GM13977 (cell line): ENCODE measurements around the gene APELA.
"Not testable (repeated sequence)": the region's sequence is repeated elsewhere in the genome, so short reads cannot be mapped to it uniquely, and the experiment has no call there.

Experiments used
- DNase-seq: peaks from one replicate; pipeline ENCODE4 v3.0.0; 2012; ENCODE audit warnings: low spot score
- in situ Hi-C: fragments of 300-500 bp; cut with MboI; formaldehyde crosslinking; loops from one replicate; pipeline ENCODE4 v1.12.0; 2022; ENCODE audit warnings: low sequenced_read_pairs, low pct_unique_long_range_greater_than_20kb, mixed read lengths, inconsistent platforms; ENCODE audit not compliant: unreplicated experiment
- TF ChIP-seq, protein P1 (sequence below): IDR thresholded peaks from 2 replicates; pipeline ENCODE4 v1.5.1; 2012; ENCODE audit warnings: mild to moderate bottlenecking, control low read depth; ENCODE audit not compliant: insufficient read depth; ENCODE audit errors: extremely low read depth, missing control alignments

The APELA gene

DNA sequence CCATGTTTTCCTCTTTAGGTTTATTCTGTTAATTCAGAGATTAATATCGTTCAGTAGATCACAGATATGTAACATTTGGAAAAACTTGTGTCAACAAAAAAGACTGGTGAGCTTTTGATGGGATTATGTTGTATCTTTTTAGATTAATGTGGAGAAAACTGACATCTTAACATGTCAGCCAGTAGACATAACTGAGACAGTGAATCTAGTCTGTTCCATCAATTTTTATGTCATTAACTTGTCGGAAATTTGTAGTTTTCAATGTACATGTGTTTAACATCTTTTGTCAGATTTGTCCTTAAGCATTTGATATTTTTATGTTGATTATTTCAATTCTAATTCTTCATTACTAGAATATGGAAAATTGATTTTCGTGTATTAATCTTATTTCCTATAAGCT lies 42.0 kb downstream of the APELA start:
- DNase-seq = no peak
- in situ Hi-C loops = no loop called here
- TF ChIP-seq, protein P1, sequence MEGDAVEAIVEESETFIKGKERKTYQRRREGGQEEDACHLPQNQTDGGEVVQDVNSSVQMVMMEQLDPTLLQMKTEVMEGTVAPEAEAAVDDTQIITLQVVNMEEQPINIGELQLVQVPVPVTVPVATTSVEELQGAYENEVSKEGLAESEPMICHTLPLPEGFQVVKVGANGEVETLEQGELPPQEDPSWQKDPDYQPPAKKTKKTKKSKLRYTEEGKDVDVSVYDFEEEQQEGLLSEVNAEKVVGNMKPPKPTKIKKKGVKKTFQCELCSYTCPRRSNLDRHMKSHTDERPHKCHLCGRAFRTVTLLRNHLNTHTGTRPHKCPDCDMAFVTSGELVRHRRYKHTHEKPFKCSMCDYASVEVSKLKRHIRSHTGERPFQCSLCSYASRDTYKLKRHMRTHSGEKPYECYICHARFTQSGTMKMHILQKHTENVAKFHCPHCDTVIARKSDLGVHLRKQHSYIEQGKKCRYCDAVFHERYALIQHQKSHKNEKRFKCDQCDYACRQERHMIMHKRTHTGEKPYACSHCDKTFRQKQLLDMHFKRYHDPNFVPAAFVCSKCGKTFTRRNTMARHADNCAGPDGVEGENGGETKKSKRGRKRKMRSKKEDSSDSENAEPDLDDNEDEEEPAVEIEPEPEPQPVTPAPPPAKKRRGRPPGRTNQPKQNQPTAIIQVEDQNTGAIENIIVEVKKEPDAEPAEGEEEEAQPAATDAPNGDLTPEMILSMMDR = no peak

GRCh38 chr4:164924670-164925238 lies 47.8 kb downstream of the APELA start:
- DNase-seq = no peak
- TF ChIP-seq, protein P1 = no peak
- in situ Hi-C loops = no loop called here

- no peak for DNase-seq
- in situ Hi-C loops = no loop called here
- TF ChIP-seq, protein P1 = no peak
These were observed 49.3 kb downstream of the APELA start for GRCh38 chr4:164926301-164926700.

DNA sequence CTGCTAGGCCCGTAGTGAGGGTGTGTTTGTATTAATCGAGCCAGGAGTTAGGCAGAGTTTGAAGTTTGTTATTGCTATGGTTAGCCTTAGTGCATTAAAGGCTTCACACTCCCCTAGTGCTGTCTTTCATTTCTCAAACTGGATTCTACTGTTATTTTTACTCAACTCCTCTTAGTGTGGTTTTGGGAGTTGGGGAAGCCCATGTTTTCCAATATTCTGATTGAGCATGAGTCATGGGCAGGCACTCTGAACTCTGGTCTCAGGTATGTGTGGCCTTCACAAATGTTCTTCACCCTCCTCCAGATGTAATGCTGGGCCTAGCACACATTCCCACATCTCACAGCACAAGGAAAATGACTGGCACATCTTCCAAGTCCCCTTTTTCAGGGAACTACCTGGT lies 50.1 kb downstream of the APELA start:
- in situ Hi-C loops = not testable (repeated sequence)

DNA sequence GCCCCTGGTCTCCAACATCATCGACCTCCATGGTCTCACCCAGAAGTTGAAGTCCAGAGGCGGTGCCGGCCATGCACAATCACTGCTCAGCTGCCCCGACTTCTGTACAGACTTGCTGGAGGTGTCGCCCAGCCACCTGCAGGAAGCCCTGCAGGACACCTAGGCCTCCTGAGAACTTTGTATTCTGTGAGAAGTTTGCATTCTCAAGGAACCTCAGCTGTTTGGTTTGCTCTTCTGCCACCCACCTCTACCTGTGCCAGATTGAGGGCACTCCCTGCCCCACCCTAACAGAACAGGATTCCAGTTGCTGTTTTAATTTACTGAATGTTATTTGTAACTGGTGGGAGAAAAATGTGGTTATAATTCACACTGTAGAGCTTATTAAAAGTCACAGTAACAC lies 53.7 kb downstream of the APELA start:
- in situ Hi-C loops = no loop called here
- no peak for DNase-seq
- TF ChIP-seq, protein P1 = no peak

More for the DNA sequence above, 50.1 kb downstream of the APELA start:
- not testable (repeated sequence) for DNase-seq

- in situ Hi-C loops = no loop called here
- TF ChIP-seq, protein P1 = no peak
- DNase-seq = no peak
These were observed 54.8 kb downstream of the APELA start for GRCh38 chr4:164931551-164932324.

- in situ Hi-C loops = no loop called here
- no peak for DNase-seq
- TF ChIP-seq, protein P1 = no peak
These were observed 56.3 kb downstream of the APELA start for GRCh38 chr4:164933244-164933643.
